HFFc6 (cell line): ENCODE results near the gene RNF8. TPM values are rescaled to one million over a fixed set of nuclear protein-coding genes. Genes with fewer than 3 reads are reported as not detected.

Experiments
- DNase-seq: peaks from one replicate; pipeline ENCODE4 v3.0.0-alpha.2; 2018
- H3K27ac Mint-ChIP-seq: 2 replicates; pipeline ENCODE4 v1.8.0; 2020; ENCODE audit warnings: mild to moderate bottlenecking, mixed read lengths
- H3K27me3 Mint-ChIP-seq: 2 replicates; pipeline ENCODE4 v1.8.0; 2021; ENCODE audit warnings: mild to moderate bottlenecking, moderate library complexity, mixed read lengths; ENCODE audit not compliant: insufficient read depth
- H3K36me3 Mint-ChIP-seq: 2 replicates; pipeline ENCODE4 v1.8.0; 2021; ENCODE audit warnings: low read depth, mixed read lengths
- H3K4me1 Mint-ChIP-seq: 2 replicates; pipeline ENCODE4 v1.8.0; 2020; ENCODE audit warnings: low read depth, mixed read lengths
- H3K4me3 Mint-ChIP-seq: 2 replicates; pipeline ENCODE4 v1.8.0; 2020; ENCODE audit warnings: mild to moderate bottlenecking, moderate library complexity, mixed read lengths
- H3K9me3 Mint-ChIP-seq: 2 replicates; pipeline ENCODE4 v1.8.0; 2020; ENCODE audit warnings: mild to moderate bottlenecking, mixed read lengths
- total RNA-seq, 6 experiments: library from RNA; stranded (reverse); fragmentation: NEBNext Ultra II Directional; extraction: Animal tissue kit (Norgen Biotek cat#: 25700); gene quantifications; 2 replicates in 1 of 6; 3 replicates in 5 of 6; pipeline ENCODE4 v1.2.3, GENCODE V29; 2021
- TF ChIP-seq, protein P1 (sequence below): fragments of 200-600 bp; sonication (generic); IDR thresholded peaks from 2 replicates; pipeline ENCODE4 v1.5.0; 2021; ENCODE audit warnings: antibody characterized with exemption, mild to moderate bottlenecking

RNF8 gene
- total RNA-seq, 6 experiments from 2014 or later = 14.1 to 18.5 (median 17.5) TPM

GRCh38 chr6:37347177-37347576 lies 6.6 kb upstream of the RNF8 start:
- no peak overlapping the region for H3K4me3 Mint-ChIP-seq
- peaks cover 9% of the 10 kb centered on the region for H3K27me3 Mint-ChIP-seq
- H3K27ac Mint-ChIP-seq = no peak overlapping the region

DNA sequence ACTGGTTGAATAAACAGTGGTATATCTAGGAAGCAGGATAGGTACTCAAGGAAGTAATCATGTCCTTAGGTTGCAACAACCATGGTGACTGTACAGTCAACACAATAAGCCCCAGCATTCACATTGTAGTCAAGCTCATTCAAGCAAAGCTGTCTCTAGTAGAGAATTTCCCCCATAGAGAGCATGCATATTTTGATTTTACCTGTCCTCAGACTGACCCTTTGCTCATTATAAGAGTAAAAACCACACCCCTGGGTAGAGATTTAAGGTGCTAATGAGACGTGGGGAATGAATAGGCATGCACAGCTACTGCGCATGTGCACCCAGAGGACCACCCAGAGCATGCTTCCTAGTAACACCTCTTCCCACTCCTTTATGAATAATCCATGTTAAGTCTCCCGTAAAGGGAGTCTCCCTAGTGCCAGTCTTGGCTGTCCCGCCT lies 6.1 kb upstream of the RNF8 start:
- Mint-ChIP-seq H3K27me3 (peaks cover 9% of the 10 kb centered on the region), H3K9me3 (peaks cover 4% of the 10 kb centered on the region; the same call in 1 of the 2 replicates), H3K4me3 (no peak overlapping the region), H3K36me3 (no peaks in the 10 kb centered on the region), H3K27ac (no peak overlapping the region), H3K4me1 (no peaks in the 10 kb centered on the region)
- TF ChIP-seq, protein P1, sequence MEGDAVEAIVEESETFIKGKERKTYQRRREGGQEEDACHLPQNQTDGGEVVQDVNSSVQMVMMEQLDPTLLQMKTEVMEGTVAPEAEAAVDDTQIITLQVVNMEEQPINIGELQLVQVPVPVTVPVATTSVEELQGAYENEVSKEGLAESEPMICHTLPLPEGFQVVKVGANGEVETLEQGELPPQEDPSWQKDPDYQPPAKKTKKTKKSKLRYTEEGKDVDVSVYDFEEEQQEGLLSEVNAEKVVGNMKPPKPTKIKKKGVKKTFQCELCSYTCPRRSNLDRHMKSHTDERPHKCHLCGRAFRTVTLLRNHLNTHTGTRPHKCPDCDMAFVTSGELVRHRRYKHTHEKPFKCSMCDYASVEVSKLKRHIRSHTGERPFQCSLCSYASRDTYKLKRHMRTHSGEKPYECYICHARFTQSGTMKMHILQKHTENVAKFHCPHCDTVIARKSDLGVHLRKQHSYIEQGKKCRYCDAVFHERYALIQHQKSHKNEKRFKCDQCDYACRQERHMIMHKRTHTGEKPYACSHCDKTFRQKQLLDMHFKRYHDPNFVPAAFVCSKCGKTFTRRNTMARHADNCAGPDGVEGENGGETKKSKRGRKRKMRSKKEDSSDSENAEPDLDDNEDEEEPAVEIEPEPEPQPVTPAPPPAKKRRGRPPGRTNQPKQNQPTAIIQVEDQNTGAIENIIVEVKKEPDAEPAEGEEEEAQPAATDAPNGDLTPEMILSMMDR = no peak
- no peak for DNase-seq

More at GRCh38 chr6:37347177-37347576, 6.6 kb upstream of the RNF8 start:
- H3K9me3 Mint-ChIP-seq = peaks cover 4% of the 10 kb centered on the region; the same call in 1 of the 2 replicates
- no peaks in the 10 kb centered on the region; the same call in 1 of the 2 replicates for H3K4me1 Mint-ChIP-seq
- no peak for DNase-seq
- no peaks in the 10 kb centered on the region for H3K36me3 Mint-ChIP-seq
- TF ChIP-seq, protein P1 = no peak

DNA sequence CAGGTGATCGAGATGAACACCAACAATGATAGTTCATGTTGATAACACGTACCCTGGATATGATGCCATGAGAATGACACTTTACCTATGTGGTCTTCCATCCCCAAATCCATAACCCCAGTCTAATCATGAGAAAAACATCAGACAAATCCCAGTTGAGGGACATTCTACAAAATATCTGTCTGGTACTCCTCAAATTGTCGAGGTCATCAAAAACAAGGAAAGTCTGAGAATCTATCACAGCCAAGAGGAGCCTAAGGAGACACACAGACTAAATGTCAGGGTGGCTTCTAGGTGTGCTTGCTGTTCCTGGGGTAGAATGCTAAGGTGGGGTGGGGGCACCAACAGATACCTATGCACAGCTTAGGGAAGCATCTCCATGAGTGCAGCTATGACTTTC lies 2.8 kb upstream of the RNF8 start:
- H3K4me3 Mint-ChIP-seq = no peak overlapping the region
- no peaks in the 10 kb centered on the region for H3K36me3 Mint-ChIP-seq
- TF ChIP-seq, protein P1 = no peak
- H3K4me1 Mint-ChIP-seq = peaks cover 22% of the 10 kb centered on the region
- H3K27me3 Mint-ChIP-seq = peaks cover 4% of the 10 kb centered on the region
- DNase-seq = no peak
- no peak overlapping the region for H3K27ac Mint-ChIP-seq
- H3K9me3 Mint-ChIP-seq = peaks cover 4% of the 10 kb centered on the region; the same call in 1 of the 2 replicates

DNA sequence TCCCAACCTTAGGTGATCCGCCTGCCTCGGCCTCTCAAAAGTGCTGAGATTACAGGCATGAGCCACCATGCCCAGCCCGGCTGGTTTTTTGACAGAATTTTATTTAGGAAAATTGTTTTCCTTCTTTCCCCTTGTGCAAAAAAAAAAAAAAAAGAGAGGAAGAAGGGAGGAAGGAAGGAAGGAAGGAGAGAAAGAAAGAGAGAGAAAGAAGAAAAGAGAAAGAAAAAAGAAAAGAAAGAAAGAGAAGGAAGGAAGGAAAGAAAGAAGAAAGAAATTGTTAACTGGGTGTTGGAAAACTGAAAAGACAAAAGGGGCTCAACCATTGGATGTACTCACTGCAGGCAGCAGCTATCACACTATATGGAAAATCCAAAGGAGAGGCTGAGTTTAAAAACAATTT lies 1.4 kb upstream of the RNF8 start:
- peaks cover 4% of the 10 kb centered on the region; the same call in 1 of the 2 replicates for H3K27me3 Mint-ChIP-seq
- H3K36me3 Mint-ChIP-seq = no peaks in the 10 kb centered on the region
- H3K4me3 Mint-ChIP-seq = no peak overlapping the region; the same call in 1 of the 2 replicates
- no peak overlapping the region for H3K27ac Mint-ChIP-seq
- TF ChIP-seq, protein P1 = no peak
- no peak for DNase-seq
- H3K4me1 Mint-ChIP-seq = peaks cover 30% of the 10 kb centered on the region
- no peaks in the 10 kb centered on the region for H3K9me3 Mint-ChIP-seq

DNA sequence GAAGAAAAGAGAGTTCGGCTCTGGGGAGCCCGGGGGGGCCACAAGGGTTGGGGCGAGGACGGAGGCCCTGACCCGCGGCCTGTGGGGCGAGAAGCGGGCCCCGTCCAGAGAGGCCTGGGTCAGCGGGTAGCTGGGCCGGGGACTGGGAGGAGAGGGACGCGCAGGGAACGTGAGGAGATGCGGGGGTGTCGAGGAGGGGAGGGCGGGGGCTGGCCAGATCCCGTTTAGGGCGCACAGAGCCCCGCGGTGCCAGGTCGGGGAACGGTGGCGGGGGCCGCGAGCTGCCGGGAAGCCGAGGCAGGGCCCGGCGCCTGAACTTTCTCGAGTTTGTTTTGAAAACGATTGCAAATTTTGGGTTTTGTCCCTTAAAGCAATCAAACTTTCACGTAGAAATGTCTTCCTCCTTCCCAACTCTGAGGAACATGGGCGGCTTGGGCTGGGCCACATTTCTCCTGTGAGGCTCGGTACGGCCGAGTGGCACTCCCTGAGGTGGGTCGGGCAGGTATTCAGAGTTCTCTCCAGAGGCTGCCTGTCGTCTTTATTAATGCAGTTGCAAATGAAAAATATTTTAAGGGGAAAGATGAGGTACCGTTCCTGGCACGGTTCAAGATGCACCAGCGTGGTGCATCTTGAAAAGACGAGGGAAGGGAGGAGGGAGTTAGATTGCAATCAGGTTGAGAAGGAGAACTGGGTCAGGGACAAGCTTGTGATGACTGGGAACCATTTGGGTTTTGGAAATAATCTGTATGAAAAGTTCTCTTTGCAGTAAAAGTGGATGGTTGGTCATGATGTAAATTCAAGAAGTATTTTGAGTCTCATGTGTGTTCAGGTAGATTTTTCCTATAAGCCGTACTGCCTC lies 972 bp downstream of the RNF8 start:
- Mint-ChIP-seq H3K27me3 (no peaks in the 10 kb centered on the region), H3K4me1 (peaks cover 38% of the 10 kb centered on the region), H3K4me3 (peak overlapping the region; percentile 89), H3K9me3 (no peaks in the 10 kb centered on the region), H3K36me3 (no peaks in the 10 kb centered on the region), H3K27ac (peak overlapping the region; percentile 79)
- DNase-seq = no peak
- TF ChIP-seq, protein P1 = no peak
